GM19463 (cell line): ENCODE data around the gene CTTNBP2.

Experiments
- ATAC-seq: cut with Tn5 transposase; IDR thresholded peaks from one replicate; pipeline ENCODE4 v1.9.1; 2021; ENCODE audit warnings: mild to moderate bottlenecking, moderate library complexity; ENCODE audit not compliant: unreplicated experiment

The CTTNBP2 gene

GRCh38 chr7:117666031-117666430, 207.2 kb downstream of the CTTNBP2 start:
- ATAC-seq = no peak

GRCh38 chr7:117665368-117665767, 207.9 kb downstream of the CTTNBP2 start:
- no peak for ATAC-seq

GRCh38 chr7:117664047-117664446, 209.2 kb downstream of the CTTNBP2 start:
- ATAC-seq = no peak

- ATAC-seq = no peak
These were observed 211.9 kb downstream of the CTTNBP2 start for GRCh38 chr7:117661328-117661727.
